NCI-H1092 treated with DMSO at 0.1 percent for 48 hours (cell line): ENCODE data around the gene SFMBT2.

ENCODE experiments used
- DNase-seq: peaks from one replicate; lab custom pipeline; 2025; lab: John Stamatoyannopoulos, UW

The SFMBT2 gene

GRCh38 chr10:7425691-7426090 lies 14.9 kb upstream of the SFMBT2 start:
- DNase-seq: no peak

GRCh38 chr10:7424919-7425318 lies 14.1 kb upstream of the SFMBT2 start:
- DNase-seq: no peak

- no peak for DNase-seq
Measured at GRCh38 chr10:7424315-7424714, 13.5 kb upstream of the SFMBT2 start.

- DNase-seq: no peak
Measured at GRCh38 chr10:7423521-7423920, 12.7 kb upstream of the SFMBT2 start.

- DNase-seq: no peak
Measured at GRCh38 chr10:7421526-7421925, 10.7 kb upstream of the SFMBT2 start.

GRCh38 chr10:7419998-7420397 lies 9.2 kb upstream of the SFMBT2 start:
- no peak for DNase-seq

- no peak for DNase-seq
Measured at GRCh38 chr10:7417807-7418206, 7.0 kb upstream of the SFMBT2 start.

- peak; percentile 23 for DNase-seq
Measured at GRCh38 chr10:7417103-7417623, 6.3 kb upstream of the SFMBT2 start.

- no peak for DNase-seq
Measured at GRCh38 chr10:7414766-7415165, 3.9 kb upstream of the SFMBT2 start.

- no peak for DNase-seq
Measured at GRCh38 chr10:7412928-7413282, 2.1 kb upstream of the SFMBT2 start.

- DNase-seq: no peak
Measured at GRCh38 chr10:7412237-7412927, 1.5 kb upstream of the SFMBT2 start.

GRCh38 chr10:7411671-7412128 lies 866 bp upstream of the SFMBT2 start:
- DNase-seq: no peak

- DNase-seq: peak; percentile 50
Measured at GRCh38 chr10:7410301-7410861, 453 bp downstream of the SFMBT2 start.

- no peak for DNase-seq
Measured at GRCh38 chr10:7409732-7410168, 1.1 kb downstream of the SFMBT2 start.

- peak; percentile 38 for DNase-seq
Measured at GRCh38 chr10:7409045-7409731, 1.6 kb downstream of the SFMBT2 start.

GRCh38 chr10:7408291-7409044 lies 2.4 kb downstream of the SFMBT2 start:
- peak; percentile 48 for DNase-seq

GRCh38 chr10:7407368-7408290 lies 3.2 kb downstream of the SFMBT2 start:
- no peak for DNase-seq

- no peak for DNase-seq
Measured at GRCh38 chr10:7406712-7407333, 4.0 kb downstream of the SFMBT2 start.

- DNase-seq: no peak
Measured at GRCh38 chr10:7405637-7406036, 5.2 kb downstream of the SFMBT2 start.

- DNase-seq: no peak
Measured at GRCh38 chr10:7403620-7404019, 7.2 kb downstream of the SFMBT2 start.

- no peak for DNase-seq
Measured at GRCh38 chr10:7401782-7402181, 9.1 kb downstream of the SFMBT2 start.
